DMS 273 (cell line): ENCODE results near the gene CDC25B.

Experiments used
- DNase-seq: peaks from one replicate; lab custom pipeline; 2025; ENCODE audit not compliant: unreplicated experiment; lab: John Stamatoyannopoulos, UW

Gene CDC25B

DNA sequence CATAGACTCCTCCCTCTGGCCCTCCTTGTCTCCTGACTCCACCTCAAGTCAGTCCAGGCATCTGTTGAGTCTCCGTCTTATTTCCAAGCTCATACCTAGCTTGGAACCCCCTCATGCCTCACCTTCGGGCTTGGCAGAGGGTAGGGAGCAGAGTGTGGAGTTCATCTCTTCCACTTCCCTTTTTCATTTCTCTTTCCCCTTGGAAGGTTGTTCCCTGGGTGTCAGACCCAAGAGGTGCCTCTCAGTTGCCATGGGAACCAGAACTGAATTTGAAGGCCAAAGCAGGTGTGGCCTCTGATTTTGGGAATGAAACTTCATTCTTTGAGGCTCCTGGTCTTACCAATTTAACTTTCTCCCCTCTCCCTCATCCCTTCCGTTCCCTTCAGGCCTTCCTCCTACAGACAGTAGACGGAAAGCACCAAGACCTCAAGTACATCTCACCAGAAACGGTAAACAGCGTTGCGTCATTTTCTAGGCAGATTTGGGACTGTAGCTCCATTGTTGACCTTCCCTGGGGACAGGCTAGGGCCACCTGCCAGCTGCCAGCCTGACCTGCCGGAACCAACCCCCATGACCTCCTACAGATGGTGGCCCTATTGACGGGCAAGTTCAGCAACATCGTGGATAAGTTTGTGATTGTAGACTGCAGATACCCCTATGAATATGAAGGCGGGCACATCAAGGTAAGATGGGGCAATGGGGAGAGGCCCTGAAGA is 6.6 kb downstream of the CDC25B start:
- DNase-seq: peak; percentile 42

DNA sequence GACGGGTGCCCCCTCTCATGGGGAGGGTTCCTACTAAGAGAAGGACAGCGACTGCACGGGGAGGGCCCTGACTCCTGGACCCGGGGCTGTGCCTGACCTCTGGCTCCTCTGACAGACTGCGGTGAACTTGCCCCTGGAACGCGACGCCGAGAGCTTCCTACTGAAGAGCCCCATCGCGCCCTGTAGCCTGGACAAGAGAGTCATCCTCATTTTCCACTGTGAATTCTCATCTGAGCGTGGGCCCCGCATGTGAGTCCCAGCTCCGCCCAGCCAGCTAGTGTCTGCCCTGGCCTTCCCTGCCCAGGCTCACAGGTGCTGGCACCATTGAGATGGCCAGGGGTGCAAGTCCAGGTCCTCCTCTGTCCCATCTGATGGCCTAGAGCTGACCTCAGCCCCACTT is 7.2 kb downstream of the CDC25B start:
- DNase-seq: no peak

GRCh38 chr20:3803854-3804253 is 7.7 kb downstream of the CDC25B start:
- peak; percentile 52 for DNase-seq

DNA sequence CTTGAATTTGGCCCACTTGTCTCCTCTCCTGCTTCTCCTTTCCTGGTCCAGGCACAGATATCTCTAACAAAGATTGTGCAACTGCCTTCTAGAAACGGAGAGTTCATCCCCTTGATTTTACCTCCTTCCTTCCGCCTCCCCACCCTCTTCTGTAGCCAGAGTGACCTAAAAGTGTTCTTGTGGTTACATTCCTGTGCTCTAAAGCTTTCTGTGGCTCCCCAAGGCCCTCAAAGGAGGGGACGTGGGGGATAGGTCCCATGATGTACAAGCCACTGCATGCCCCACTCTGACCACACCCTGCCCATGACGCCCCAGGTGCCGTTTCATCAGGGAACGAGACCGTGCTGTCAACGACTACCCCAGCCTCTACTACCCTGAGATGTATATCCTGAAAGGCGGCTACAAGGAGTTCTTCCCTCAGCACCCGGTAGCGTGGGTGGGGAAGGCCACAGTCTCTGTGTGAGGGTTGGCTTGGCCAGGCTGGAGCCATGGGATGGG is 8.2 kb downstream of the CDC25B start:
- no peak for DNase-seq

DNA sequence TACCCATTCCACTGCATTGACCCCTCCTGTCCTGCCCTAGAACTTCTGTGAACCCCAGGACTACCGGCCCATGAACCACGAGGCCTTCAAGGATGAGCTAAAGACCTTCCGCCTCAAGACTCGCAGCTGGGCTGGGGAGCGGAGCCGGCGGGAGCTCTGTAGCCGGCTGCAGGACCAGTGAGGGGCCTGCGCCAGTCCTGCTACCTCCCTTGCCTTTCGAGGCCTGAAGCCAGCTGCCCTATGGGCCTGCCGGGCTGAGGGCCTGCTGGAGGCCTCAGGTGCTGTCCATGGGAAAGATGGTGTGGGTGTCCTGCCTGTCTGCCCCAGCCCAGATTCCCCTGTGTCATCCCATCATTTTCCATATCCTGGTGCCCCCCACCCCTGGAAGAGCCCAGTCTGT is 8.7 kb downstream of the CDC25B start:
- no peak for DNase-seq

DNA sequence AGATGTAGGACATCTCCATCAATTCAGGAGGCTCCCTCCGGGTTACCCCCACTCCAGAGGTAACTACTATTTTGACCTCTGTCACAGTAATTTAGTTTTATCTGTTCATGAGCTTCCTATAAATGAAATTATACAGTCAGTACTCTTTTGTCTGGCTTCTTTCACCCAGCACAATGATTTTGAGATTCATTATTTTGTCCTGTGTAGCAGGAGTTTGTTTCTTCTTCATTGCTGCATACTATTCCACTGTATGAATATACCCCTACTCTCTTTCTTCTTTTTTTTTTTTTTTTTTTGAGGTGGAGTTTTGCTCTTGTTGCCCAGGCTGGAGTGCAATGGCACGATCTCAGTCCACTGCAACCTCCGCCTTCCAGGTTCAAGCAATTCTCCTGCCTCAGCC is 12.4 kb downstream of the CDC25B start:
- DNase-seq: no peak

DNA sequence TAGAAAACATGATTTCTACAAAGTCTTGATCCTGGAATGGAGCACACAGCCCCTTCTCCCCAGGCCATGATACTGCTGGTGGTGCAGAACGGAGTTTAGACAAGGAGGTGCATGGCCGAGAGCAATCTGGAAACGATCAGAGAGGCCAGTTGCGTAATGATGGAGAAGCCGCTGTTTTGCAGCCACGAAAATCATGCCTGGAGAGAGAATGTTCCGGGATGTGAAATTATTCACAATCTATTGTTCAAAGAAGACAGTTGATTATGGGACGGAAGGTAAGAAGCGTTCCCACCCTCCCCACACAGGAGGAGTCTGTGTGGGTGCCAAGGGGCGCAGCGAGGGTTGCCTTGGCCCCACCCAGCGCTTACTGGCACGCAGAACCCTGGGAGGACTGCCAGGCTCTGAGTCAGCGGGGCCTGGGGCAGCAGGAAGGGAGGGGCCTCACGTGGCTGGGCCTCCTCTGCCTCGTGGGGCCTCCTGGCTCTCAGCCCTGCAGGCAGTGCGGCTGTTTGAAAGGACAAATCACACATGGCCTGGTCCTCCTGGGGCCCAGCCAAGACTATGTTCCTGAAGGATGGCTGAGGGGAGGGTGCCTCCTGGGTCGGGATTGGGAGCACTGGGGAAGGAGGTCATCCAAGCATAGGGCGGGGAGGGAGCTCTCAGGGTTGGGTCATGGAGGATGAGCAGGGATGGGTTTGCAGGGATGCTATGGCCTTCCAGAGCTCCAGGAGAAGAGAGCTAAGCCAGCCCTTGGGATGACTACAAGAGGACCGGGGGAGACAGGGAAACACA is 15.6 kb downstream of the CDC25B start:
- DNase-seq: peak; percentile 99

DNA sequence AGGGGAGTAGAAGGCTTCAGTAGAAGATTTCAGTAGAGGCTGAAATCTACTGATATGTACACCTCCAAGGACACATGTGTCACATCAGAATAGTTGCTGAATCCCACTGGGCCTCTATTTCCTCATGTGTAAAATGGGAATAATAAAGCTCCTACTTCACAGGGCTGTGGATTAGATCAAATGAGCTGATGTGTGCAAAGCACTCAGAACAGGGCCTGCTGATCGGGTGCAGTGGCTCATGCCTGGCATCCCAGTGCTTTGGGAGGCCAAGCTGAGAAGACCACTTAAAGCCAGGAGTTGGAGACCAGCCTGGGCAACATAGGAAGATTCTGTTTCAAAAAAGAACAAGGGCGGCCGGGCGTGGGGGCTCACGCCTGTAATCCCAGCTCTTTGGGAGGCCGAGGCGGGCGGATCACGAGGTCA is 16.2 kb downstream of the CDC25B start:
- no peak for DNase-seq

DNA sequence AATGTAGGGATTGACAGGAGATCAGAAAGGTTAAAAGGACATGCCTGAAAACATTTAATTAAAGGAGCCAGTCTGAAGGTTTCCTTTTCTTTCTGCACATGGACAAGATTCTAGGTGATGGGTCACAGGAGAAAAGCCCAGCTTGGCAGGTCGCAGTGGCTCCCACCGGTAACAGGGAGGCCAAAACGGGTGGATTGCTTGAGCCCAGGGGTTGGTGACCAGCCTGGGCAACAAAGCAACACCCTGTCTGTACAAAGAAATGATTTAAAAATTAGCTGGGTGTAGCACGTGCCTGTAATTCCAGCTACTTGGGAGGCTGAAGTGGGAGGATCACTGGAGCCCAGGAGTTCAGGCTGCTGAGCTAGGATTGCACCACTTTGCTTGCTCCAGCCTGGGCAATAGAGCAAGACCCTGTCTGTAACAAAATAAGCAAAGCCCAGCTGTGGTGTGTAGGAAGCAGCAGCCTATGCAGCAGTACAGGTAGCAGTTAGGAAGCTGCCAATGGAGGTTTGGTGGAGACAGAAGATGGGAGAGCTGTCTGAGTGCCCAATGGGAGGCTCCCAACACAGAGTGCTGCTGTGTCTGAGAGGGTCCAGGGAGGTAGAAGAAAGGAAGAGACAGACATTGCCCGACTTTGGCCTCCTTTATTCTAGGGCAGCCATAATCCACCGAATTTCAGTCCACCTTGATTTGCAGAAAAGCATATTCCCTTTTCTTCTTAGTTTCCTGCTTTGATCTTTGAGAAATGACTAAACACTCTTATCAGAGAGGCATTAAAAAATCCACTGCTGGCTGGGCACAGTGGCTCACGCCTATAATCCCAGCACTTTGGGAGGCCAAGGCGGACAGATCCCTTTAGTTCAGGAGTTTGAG is 17.1 kb downstream of the CDC25B start:
- no peak for DNase-seq

- DNase-seq: no peak
These were observed 17.9 kb downstream of the CDC25B start for GRCh38 chr20:3813848-3814581.

- DNase-seq: no peak
These were observed 18.9 kb downstream of the CDC25B start for GRCh38 chr20:3814928-3815495.

DNA sequence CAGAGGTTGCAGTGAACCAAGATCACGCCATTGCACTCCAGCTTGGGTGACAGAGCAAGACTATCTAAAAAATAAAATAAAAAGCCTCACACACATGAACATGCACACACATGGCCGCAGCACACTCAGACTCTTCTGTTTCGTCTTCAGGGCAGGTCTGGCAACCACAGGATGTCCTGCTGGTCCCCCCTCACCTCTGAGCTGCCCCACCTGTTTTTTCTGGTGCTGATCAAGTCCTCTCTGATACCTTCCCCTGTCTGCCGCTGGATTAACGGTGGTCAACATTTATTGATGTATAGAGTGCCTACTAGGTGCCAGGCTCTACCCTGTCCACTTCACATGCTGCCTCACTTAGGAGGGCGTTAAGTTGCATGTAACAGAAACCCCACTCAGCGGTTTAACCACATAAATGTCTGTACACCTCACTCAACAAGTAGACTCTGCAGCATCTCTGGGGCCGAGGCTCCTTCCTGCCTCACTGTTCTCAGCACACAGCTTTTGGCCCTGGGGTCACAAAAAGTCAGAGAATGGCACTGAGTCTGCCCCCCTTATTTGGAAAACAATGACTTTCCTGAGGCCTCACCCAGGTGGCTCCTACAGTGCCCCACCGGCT is 19.7 kb downstream of the CDC25B start:
- no peak for DNase-seq

DNA sequence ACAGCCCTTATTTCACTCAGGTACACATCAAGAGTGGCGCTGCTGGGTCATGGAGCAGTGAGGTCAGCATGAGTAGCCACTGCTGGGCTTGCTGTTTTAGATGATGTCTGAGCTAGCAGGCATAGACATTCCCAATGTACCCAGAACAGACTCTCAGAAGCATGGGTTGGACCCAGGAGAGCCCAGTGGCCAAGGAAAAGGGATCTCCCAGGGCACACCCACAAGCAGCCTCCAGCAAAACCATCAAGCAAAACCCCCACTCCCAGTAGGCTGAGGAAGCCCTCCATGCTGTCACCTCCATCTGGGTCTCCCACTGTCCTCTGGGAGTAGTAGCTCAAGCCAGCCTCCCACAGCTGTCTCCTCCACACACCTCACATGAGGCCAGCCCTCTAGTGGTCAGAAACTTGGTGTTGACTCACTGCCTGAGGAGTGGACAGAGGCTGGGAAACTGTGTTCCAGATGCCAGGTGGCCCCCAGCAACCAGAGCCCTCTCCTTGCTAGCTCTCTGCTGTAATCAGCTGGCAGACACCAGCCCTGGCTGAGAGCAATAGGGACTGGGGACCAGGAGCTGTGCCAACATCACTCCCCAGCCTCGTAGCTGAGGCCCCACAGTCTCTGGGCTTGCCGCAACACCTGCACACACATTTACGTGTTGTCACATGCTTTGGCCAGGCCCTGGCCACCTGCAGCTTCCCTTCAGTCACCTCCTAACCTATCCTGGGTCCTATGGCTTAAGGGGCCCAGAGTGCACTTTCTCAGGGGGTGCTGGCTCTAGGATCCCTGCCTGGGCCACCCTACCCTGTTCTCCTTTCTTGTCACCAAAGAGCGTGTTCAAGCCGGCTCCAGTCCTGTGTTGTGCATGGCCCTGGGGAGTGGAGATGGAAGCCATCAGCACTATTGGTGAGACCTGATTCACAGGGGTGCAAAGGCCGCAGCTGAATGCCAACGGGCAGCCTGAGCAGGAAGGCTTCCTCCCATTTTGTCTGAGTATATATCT is 22.3 kb downstream of the CDC25B start:
- peak; percentile 96 for DNase-seq

- no peak for DNase-seq
These were observed 23.4 kb downstream of the CDC25B start for GRCh38 chr20:3819411-3820047.

- peak; percentile 98 for DNase-seq
These were observed 24.2 kb downstream of the CDC25B start, which contains the start of gene AP5S1 for GRCh38 chr20:3820048-3820900. Gene AP5S1 (plus strand): TSS chr20:3820547. CDS start chr20:3822118, 1,571 bp downstream.

- DNase-seq: no peak
These were observed 25.0 kb downstream of the CDC25B start for GRCh38 chr20:3820901-3821727.
